Islet precursor cell (in vitro differentiated cells): ENCODE results near the gene HSP90AB1.

ENCODE experiments used
- DNase-seq: peaks from one replicate; pipeline ENCODE4 v3.0.0-alpha.2; 2018

The HSP90AB1 gene

DNA sequence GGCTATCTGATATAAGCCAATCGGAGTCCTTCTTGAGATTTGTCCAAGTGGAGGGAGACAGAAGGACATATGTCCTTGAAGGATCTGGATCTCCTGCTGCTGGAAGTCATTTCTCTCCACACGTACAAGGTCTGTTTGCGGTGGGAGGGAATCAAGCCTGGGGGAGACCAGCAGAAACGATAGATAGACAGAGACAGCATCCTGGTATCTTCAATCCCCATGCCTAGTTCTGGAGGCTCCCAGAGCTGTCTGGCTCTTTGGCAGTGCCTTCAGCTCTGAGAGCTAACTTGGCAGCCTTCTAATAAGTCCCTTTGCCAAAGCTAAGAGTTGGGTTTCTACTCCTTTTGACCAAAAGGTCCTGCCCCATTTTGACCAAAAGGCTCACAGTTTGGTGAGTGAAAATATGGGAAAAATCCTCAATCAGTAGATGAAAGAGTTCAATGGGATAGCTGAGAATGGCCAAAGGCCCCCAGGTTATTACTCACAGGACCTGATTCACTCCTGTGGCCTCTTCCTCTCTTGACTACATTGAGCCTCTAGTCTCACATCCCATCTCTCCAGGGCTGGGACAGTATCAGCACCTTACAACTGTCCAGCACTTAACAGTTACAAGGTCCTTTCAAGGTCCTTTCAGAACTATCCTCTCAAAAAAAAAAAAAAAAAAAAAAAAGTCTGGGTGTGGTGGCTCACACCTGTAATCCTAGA lies 45.9 kb downstream of the HSP90AB1 start:
- no peak for DNase-seq

DNA sequence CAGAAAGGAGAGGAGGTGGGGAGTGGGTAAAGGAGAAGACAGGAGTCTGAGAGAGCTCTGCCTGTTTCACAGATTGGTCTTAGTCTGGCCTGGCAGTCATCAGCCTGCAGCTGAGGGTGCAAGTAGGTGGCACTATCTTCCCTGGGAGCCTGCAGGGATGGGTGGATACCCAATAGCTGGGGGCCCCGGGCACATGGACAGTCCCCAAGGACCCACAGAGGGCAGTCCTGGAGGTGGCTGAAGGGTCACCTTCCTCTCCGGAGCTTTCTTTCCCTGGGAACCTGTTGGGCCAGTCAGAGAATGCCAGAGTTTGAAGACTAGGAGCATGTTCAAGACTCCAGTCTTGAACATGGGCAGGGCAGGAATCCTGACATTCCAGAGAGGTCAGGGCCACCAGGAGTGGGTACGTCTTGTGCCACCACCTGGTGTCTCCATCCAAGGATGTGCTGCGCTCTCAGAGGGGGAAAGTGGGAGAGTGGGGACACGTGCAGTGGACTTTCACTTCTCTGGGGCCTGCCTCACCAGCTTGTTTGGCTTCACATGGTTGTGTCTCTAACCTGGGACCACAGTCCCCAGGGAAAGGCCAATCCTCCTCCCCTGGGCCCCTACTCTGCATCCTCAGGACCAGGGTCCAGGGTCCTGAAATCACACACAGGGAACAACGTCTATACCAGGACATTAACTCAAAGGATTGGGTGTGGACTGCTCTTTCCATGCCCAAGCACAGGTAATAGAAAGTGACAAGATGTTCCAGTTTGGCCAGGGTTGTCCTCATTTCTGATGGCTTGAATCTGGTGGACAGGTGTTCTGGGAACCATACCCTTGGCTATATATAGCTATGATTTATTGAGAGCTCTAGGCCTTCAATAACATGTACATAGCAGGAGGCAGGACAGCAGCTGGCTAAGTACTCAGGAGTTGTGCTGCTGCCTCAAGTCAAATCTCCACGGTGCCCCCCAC lies 48.2 kb downstream of the HSP90AB1 start:
- DNase-seq = no peak

DNA sequence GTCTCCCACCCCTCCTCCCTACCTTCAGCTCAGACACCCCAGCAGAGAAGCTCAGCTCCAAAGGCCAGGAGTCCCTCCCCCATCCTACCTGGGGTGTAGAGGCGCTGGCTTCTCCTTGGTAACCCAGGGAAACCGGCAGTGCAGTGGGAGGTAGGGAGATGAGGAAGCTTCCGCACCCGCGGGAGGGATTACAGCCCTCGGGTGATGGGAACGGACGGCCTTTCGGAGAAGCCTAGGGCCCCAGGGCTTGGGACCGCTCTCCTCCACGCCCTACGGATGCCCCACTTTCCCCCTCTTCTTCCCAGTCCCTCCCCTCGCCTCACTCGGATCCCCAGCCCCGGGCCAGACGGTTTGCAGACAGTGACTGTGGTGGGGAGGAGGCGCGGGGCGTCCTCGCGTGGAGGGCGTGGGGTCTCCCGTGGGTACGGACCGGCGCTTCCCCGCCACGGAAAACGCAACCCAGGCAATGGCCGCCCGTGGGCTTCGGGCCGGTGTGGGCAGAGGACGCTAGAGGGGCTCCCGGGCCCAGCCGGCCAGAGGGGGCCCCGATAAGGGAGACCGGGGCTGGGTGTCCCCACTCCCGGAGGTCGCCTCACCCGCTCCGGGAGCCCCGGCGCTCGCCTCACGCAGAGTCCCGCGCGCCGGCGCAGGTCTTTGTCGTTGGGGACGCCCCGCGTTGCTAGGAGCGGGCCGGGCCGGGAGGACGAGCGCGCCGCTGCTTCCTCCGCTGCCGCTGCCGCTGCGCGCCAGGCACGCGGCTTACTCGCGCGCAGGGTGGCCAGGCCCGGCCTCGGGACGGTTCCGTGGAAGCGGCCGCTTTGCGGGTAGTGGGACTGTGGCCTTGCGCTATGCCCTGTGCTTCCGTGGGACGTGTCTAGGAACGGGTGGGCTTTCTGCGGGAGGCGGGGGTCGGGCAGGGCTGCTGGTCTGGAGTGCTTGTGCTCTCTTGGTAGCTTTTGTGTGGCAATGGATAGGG lies 50.5 kb downstream of the HSP90AB1 start:
- DNase-seq = no peak

DNA sequence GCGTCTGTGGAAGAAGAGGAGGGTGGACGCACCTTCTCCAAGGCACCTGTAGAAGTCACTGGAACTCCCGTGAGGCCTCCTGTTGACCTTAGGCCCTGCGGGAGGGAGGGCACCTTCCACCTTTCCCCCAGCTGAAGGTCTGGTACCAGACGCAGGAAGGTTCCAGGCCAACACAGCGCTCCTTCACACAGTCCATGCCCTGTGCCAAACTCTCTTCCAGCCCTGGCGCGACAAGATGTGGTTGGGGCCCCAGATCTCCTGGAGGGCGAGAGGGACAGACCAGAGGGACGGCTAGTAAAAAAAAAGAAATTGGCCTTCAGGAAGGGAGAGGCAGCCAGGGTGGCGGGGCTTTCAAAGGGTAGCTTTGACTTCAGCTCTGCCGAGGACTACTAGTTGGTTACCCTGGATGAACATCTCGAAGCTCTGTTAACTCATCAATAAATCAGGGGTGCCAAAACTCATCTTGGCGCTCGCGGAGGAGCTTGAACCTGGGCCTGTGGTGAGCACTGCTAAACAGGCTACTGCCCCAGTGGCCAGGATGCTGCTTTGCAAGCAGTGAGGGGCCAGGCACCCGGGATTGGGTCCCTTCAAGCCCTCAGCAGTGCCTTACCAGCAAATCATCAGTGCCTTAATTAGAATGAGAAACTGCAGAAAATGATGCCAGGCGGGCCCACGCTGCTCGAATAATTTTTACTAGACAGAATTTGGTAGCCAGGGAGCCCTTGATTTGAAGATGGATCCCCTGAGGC lies 51.3 kb downstream of the HSP90AB1 start:
- DNase-seq = no peak

DNA sequence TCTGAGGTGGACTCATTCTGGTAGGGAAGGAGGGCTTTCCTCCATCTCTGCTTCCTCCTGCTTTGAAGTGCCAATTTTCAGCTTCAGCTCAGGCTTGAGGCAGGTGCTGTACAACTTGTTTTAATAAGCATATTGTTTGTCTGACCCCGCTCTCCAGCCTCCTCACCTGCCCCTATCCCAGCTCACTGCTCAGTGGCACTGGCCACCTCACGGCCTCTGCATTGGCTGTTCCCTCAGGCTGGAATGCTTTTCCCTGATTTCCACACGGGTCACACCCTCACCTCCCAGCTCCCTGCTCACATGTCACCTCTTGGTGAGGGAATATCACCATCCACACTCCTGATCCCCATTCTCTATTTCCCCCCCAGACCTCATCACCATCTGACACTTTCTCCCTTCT lies 52.0 kb downstream of the HSP90AB1 start:
- no peak for DNase-seq

DNA sequence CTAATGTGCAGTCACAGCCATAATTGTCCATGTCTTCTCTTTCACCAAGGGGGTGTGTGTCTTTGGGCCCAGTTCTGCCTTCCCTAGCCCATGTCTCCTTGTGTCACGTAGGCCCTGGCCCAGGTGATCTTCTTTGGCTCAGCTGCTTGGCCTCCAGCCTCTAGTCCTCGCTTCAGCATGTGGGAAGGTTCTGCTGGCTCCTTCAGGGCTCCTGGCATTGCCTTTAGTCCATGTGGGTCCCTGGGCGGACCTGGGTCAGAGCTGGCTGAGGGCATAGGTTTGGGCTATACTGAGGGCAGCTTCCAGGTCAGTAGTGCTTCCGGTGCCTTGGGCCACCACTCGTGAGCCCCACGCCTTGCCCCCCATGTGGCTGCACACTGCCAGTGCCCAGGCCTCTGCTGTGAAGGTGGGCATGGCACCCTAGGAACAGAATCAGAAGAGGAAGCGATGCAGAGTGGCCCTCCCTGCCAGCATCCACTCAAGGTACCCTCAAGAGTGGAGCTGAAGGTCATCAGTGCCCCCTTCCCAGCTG lies 53.5 kb downstream of the HSP90AB1 start:
- DNase-seq = no peak

DNA sequence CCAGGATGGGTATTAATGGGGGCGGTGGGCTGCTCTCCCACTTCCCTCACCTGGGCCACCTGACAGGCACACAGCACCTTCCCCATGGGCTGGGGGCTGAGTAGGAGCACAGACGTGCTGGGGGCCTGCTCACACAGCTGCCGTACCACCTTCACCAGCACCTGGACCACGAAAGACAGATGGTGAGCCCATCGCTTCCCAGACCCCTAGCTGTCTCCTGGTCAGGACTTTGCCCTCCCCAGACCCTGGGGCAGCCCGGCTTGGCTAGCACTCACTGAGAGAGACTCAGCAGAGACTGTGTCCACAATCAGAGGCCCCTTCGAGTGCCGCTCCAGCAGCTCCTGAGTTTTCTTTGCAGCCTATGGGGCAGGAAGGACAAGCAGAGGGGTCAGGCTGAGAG lies 54.2 kb downstream of the HSP90AB1 start:
- DNase-seq = no peak

DNA sequence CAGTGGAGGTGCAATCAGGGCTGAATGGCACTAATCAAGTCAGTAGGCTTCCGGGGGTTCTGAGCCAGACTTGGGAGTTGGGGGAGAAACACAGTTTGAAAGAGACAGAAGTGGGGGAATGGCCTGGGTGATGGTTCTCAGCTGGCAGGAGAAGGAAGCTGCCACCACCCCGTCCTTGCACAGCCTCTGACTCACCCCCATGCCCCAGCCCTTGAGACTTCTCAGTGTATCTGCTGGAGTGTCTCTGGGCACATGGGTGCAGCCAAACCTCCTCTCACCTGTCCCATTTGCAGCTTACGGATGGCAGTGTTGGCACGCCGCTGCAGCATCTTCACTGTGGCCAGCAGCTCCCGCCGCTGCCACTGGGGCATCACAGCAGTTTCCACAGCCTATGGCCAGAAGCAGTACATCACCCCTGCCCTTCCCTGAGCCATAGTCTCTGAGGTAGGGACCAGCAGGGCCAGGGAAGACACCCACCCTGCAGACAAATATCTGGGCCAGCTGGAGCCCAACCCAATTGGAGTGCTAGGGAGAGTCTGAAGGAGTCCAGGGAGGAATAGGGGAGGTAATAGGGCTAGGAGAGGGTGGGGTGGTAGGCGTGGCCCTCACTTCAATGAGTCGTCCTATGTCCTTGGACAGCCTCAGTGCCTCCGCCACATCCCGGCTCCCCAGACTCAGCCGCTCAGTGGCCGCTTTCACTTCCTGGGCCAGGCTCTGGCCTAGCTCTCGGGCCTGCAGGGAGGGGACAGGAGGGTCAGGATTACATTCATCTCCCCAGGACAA lies 55.1 kb downstream of the HSP90AB1 start:
- no peak for DNase-seq

DNA sequence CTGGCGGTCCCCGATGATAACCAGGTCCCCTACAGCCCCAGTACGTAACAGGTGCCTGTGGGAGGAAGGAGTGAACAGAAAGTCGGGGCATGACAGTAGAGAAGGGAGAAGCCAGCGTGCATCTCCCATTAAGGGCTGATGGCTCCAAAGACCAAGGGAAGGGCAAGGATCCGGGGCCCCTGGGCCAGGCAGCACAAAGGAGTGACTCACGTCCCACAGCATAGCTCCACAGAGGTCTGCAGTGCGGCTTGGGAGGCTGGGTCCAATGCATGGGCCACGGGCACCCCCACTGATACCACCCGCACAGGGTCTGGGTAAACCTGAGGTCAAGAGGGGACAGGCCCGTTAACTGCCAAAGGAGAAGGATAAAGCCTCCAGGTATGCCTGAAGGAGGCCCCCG lies 56.0 kb downstream of the HSP90AB1 start:
- no peak for DNase-seq
